ENCODE data around the gene FLT1.

Gene FLT1

DNA sequence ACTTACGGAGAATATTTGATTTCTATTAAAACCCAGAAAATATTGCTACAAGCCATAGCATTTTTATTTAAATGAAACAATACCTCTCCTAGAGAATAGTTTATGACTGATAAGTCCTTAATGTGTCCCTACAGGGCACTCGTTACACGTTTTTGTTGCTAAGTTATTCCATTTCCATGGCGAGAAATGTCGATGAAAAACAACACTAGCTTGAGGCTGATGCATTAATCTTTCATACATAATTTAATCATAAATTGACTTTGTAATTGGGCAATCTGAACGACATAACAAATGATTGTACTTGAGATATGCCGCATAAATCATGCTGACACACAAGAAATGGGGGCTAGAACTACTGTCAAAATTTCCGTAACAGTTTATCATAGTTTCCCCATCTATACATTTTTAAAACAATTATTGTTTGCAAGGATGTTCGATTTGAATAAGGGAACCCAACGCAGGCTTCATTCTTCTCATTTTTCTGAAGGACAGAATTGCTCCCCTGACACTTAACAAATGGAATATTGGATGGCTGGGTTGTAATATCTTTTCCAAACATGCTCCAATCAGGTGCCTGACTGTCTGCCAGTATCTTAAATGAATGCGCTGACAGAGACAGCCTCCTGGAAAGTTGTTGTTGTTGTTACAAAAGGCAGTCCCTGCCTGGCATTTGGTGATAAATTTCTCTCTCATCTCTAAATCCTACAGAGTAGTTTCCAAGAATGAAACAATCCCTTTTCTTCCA, 61.9 kb downstream of the FLT1 start:
- TF ChIP-seq, protein P1, sequence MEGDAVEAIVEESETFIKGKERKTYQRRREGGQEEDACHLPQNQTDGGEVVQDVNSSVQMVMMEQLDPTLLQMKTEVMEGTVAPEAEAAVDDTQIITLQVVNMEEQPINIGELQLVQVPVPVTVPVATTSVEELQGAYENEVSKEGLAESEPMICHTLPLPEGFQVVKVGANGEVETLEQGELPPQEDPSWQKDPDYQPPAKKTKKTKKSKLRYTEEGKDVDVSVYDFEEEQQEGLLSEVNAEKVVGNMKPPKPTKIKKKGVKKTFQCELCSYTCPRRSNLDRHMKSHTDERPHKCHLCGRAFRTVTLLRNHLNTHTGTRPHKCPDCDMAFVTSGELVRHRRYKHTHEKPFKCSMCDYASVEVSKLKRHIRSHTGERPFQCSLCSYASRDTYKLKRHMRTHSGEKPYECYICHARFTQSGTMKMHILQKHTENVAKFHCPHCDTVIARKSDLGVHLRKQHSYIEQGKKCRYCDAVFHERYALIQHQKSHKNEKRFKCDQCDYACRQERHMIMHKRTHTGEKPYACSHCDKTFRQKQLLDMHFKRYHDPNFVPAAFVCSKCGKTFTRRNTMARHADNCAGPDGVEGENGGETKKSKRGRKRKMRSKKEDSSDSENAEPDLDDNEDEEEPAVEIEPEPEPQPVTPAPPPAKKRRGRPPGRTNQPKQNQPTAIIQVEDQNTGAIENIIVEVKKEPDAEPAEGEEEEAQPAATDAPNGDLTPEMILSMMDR (IDR thresholded peaks at IDR 0.05): no peak

DNA sequence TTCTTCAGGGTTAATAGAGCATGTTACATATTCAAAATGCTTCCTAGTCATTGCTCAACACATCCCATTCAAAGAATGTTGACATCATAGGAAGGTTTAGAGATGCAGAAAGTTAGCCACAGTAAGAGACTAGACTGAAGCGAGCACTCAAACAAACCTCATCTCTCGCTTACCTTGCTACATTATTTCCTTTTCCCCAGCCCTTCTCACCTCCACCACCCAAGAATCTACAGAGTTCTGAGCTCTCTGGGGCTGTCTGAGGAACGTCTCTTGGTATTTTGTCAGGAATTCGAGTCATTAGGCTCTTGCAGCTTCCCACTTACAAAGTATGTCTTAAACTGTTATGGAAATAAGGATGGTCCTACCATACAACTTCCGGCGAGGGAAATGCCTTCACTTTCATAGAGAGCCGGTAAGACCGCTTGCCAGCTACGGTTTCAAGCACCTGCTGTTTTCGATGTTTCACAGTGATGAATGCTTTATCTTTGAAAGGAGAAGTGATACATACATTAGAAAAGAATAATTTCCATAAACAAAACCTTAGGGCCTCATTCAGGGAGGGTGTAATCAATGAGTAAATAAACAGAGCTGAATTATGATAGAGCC, 65.1 kb downstream of the FLT1 start:
- TF ChIP-seq, protein P1 (IDR thresholded peaks at IDR 0.05): no peak

DNA sequence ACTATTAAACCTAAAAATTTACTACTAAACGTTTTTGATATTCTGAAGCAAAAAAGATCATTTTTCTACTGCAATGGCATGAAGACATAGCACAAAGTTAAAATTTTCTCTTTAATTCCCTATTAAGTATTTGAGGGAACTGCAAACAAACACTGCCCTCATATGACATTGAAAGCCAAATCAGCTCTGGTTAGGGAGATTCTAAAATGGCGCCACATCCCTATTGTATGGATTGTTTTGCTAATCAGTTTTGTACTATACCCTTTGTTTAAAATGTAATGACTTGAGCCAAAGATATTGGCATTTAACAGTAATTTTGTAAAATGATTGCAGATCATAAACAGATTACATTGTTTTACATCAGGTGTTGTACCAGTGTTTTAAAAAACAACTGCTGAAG, 65.8 kb downstream of the FLT1 start:
- TF ChIP-seq, protein P1 (IDR thresholded peaks at IDR 0.05): no peak

DNA sequence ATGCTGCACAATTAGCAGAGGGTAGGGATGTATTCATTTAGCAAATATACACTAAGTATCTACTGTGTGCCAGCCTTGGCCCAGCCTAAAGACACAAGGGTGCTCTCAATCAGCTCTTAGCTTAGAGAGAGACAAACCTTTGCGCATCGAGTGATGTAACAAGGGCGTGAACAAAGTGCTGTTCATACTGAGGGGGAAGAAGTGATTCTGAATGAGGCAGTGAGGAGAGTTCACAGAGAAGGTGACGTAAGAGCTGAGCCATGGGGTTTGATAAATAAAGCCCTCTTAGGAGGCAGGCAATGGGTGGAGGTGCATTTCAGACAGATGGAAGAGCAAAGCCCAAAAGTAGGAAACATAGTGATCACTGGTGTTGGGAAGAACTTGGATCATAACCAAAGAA, 68.5 kb downstream of the FLT1 start:
- TF ChIP-seq, protein P1 (IDR thresholded peaks at IDR 0.05): no peak

DNA sequence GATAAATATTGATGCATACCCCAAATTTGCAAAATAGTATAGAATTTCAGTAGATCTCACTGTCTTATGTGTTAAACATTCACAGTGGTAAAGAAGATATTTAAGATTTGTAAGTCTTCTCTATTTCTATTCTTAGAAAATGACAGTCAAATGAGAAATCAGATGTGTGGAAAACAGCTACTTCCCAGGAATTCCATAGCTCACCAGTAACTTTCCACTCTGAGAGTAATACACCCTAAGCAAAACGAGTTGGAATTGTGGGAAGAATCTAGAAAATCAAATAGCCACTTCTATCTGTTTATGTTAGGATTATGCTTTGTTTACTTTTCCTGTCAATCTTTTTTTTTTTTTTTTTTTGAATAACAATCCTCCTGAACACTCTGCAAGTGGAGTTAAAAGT, 69.1 kb downstream of the FLT1 start:
- TF ChIP-seq, protein P1 (IDR thresholded peaks at IDR 0.05): no peak

DNA sequence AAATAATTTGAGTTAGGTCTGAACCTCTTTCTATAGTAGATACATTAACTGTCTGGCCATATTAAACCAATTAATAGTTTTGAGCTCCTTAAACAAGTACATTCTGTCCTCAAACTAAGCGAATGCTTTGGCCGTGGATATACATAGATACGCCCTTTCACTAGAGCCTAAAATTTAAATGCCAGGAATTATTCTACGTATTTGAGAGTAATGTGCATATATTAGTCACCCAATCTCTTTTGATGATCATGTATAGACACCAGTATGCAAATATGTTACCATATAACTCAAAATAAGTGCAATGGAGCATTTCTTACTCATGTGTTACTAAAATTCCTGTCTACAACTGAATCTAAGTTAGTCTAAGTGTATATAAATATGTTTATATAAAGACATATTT, 70.4 kb downstream of the FLT1 start:
- TF ChIP-seq, protein P1 (IDR thresholded peaks at IDR 0.05): no peak

DNA sequence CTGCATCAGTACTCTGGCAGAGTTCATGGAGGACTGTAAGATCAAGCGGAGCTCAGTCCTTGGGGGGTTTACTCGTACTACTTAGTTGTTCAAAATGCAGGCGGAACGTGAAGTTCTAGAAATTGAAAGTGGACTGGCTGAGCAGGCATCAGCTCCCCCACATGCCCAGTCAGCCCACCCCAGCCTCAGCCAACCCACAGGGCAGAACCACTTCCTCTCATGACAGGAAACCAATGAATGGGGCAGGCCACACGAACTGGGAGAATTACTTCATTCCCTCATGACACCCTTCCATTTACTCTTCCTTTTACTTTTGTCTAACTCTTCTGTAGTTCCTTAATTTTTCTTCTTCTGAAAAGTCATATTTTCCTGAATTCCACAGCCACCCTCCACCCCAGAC, 71.9 kb downstream of the FLT1 start:
- TF ChIP-seq, protein P1 (IDR thresholded peaks at IDR 0.05): no peak
